ENCODE results near the gene C16orf89. TPM values are rescaled to one million over a fixed set of nuclear protein-coding genes. Genes with fewer than 3 reads are reported as not detected.

Gene C16orf89
- polyA plus RNA-seq, 1 donor (not counting 4 experiments of a cell fraction or from before 2014, with no cell fraction given) = not detected

- H3K9ac ChIP-seq (ENCODE audit: control insufficient read depth, extremely low read depth, insufficient read depth, low read length) = no peak overlapping the region
- H4K20me1 ChIP-seq (ENCODE audit: control insufficient read depth, extremely low read depth, insufficient read depth, low read length) = no peaks in the 10 kb centered on the region
- no peak for FAIRE-seq
- TF ChIP-seq CTCF (optimal IDR thresholded peaks at IDR 0.05 in 1 of 3, IDR thresholded peaks at IDR 0.05 in 1 of 3, conservative IDR thresholded peaks at IDR 0.05 in 1 of 3; ENCODE audit: extremely low read depth in 1 of 3, insufficient read depth in 2 of 3, low read length in 3 of 3) (no peak), EZH2 (IDR thresholded peaks at IDR 0.05; ENCODE audit: low read length) (no peak)
- H3K36me3 ChIP-seq (ENCODE audit: control insufficient read depth in 2 of 2, extremely low read depth in 1 of 2, insufficient read depth in 2 of 2, low read length in 2 of 2) = peaks cover 0 to 3% of the 10 kb centered on the region in 2 experiments
- no peaks in the 10 kb centered on the region for H3K79me2 ChIP-seq (ENCODE audit: control insufficient read depth, insufficient read depth, low read length)
- no peak for DNase-seq (ENCODE audit: low read depth, low spot score)
- H3K27ac ChIP-seq (ENCODE audit: control insufficient read depth, insufficient read depth, low read length) = no peak overlapping the region
- no peaks in the 10 kb centered on the region for H3K9me1 ChIP-seq (ENCODE audit: control insufficient read depth, extremely low read depth, insufficient read depth, low read length)
- peaks cover 5% of the 10 kb centered on the region for H3K27me3 ChIP-seq (ENCODE audit: control insufficient read depth, extremely low read depth, insufficient read depth, low read length)
- H3K4me2 ChIP-seq (ENCODE audit: control insufficient read depth, extremely low read depth, insufficient read depth, low read depth, low read length) = no peak overlapping the region
- dilution Hi-C loops (cut with MboI; ENCODE audit: extremely low pct_ligation_motif_present, low sequenced_read_pairs) = no loop called here
- H2AFZ ChIP-seq (ENCODE audit: control insufficient read depth, low read length) = no peak overlapping the region
- no peaks in the 10 kb centered on the region for H3K9me3 ChIP-seq (ENCODE audit: control insufficient read depth, low read depth, low read length)
- H3K4me3 ChIP-seq (ENCODE audit: control insufficient read depth in 2 of 3, extremely low read depth in 1 of 3, insufficient read depth in 2 of 3, low read depth in 1 of 3, low read length in 3 of 3) = no peak overlapping the region
- no peaks in the 10 kb centered on the region for H3K4me1 ChIP-seq (ENCODE audit: control insufficient read depth, extremely low read depth, insufficient read depth, low read length)
Measured at GRCh38 chr16:5020551-5020950, 45.2 kb downstream of the C16orf89 start.

- Histone ChIP-seq H3K9me1 (ENCODE audit: control insufficient read depth, extremely low read depth, insufficient read depth, low read length) (no peaks in the 10 kb centered on the region), H3K9ac (ENCODE audit: control insufficient read depth, extremely low read depth, insufficient read depth, low read length) (no peak overlapping the region), H3K9me3 (ENCODE audit: control insufficient read depth, low read depth, low read length) (no peaks in the 10 kb centered on the region), H3K4me2 (ENCODE audit: control insufficient read depth, extremely low read depth, insufficient read depth, low read depth, low read length) (no peak overlapping the region), H3K4me3 (ENCODE audit: control insufficient read depth in 2 of 3, extremely low read depth in 1 of 3, insufficient read depth in 2 of 3, low read depth in 1 of 3, low read length in 3 of 3) (no peak overlapping the region), H2AFZ (ENCODE audit: control insufficient read depth, low read length) (no peak overlapping the region), H3K79me2 (ENCODE audit: control insufficient read depth, insufficient read depth, low read length) (no peaks in the 10 kb centered on the region), H3K27me3 (ENCODE audit: control insufficient read depth, extremely low read depth, insufficient read depth, low read length) (peaks cover 5% of the 10 kb centered on the region), H3K36me3 (ENCODE audit: control insufficient read depth in 2 of 2, extremely low read depth in 1 of 2, insufficient read depth in 2 of 2, low read length in 2 of 2) (no peaks in the 10 kb centered on the region), H3K27ac (ENCODE audit: control insufficient read depth, insufficient read depth, low read length) (no peak overlapping the region), H4K20me1 (ENCODE audit: control insufficient read depth, extremely low read depth, insufficient read depth, low read length) (no peaks in the 10 kb centered on the region), H3K4me1 (ENCODE audit: control insufficient read depth, extremely low read depth, insufficient read depth, low read length) (no peaks in the 10 kb centered on the region)
- FAIRE-seq = no peak
- no peak for DNase-seq (ENCODE audit: low read depth, low spot score)
- dilution Hi-C loops (cut with MboI; ENCODE audit: extremely low pct_ligation_motif_present, low sequenced_read_pairs) = no loop called here
- TF ChIP-seq EZH2 (IDR thresholded peaks at IDR 0.05; ENCODE audit: low read length) (no peak), CTCF (optimal IDR thresholded peaks at IDR 0.05 in 1 of 3, IDR thresholded peaks at IDR 0.05 in 1 of 3, conservative IDR thresholded peaks at IDR 0.05 in 1 of 3; ENCODE audit: extremely low read depth in 1 of 3, insufficient read depth in 2 of 3, low read length in 3 of 3) (no peak)
Measured at GRCh38 chr16:5019775-5020174, 46.0 kb downstream of the C16orf89 start.
